Ecto neural progenitor cell (in vitro differentiated cells): ENCODE results near the gene PIK3R5.
"Not testable (repeated sequence)": the region's sequence is repeated elsewhere in the genome, so short reads cannot be mapped to it uniquely, and the experiment has no call there.

Experiments
- DNase-seq: peaks from one replicate; pipeline ENCODE4 v3.0.0-alpha.2; 2018; ENCODE audit warnings: low spot score

The PIK3R5 gene

GRCh38 chr17:8965394-8966168 lies at the start of gene PIK3R5:
PIK3R5 (minus strand) TSS chr17:8965707; CDS start chr17:8911494, 54,213 bp downstream.
- peak; percentile 90 for DNase-seq

GRCh38 chr17:9011001-9011400 lies 45.5 kb upstream of the PIK3R5 start:
- DNase-seq = no peak

- no peak for DNase-seq
Observed at GRCh38 chr17:9009737-9010136, 44.2 kb upstream of the PIK3R5 start.

- DNase-seq = no peak
Observed at GRCh38 chr17:9009096-9009495, 43.6 kb upstream of the PIK3R5 start.

- no peak for DNase-seq
Observed at GRCh38 chr17:9007052-9007714, 41.7 kb upstream of the PIK3R5 start.

GRCh38 chr17:9006175-9006767 lies 40.8 kb upstream of the PIK3R5 start:
- no peak for DNase-seq

GRCh38 chr17:9004961-9005285 lies 39.4 kb upstream of the PIK3R5 start:
- no peak for DNase-seq

- DNase-seq = peak; percentile 71
Observed at GRCh38 chr17:9004132-9004960, 38.8 kb upstream of the PIK3R5 start.

- peak; percentile 90 for DNase-seq
Observed at GRCh38 chr17:9003355-9004131, 38.0 kb upstream of the PIK3R5 start.

GRCh38 chr17:9002606-9003354 lies 37.3 kb upstream of the PIK3R5 start:
- DNase-seq = peak; percentile 87

GRCh38 chr17:9002227-9002605 lies 36.7 kb upstream of the PIK3R5 start:
- no peak for DNase-seq

- no peak for DNase-seq
Observed at GRCh38 chr17:9001559-9001958, 36.1 kb upstream of the PIK3R5 start.

- DNase-seq = peak; percentile 86
Observed at GRCh38 chr17:8997994-8998628, 32.6 kb upstream of the PIK3R5 start.

GRCh38 chr17:8995711-8996110 lies 30.2 kb upstream of the PIK3R5 start:
- DNase-seq = no peak

- peak; percentile 85 for DNase-seq
Observed at GRCh38 chr17:8994319-8994718, 28.8 kb upstream of the PIK3R5 start.

GRCh38 chr17:8991514-8992285 lies 26.2 kb upstream of the PIK3R5 start:
- DNase-seq = peak; percentile 79

GRCh38 chr17:8988263-8988935 lies 22.9 kb upstream of the PIK3R5 start:
- DNase-seq = not testable (repeated sequence)

- DNase-seq = no peak
Observed at GRCh38 chr17:8986295-8986694, 20.8 kb upstream of the PIK3R5 start.
